A549 (cell line): ENCODE results near the gene TRIO.

Experiments used
- CTCF ChIP-seq: fragments of >200 bp; sonication (Bioruptor Twin); formaldehyde crosslinking; IDR thresholded peaks from 3 replicates; pipeline ENCODE4 v1.5.1; 2016
- HES2 ChIP-seq: fragments of >200 bp; sonication (Bioruptor Twin); formaldehyde crosslinking; IDR thresholded peaks from 2 replicates; pipeline ENCODE4 v1.6.1; 2016

GRCh38 chr5:14189680-14190079 lies 46.5 kb downstream of the TRIO start:
- TF ChIP-seq CTCF (no peak), HES2 (no peak)
